HEK293T (cell line): ENCODE results near the gene TMEM209.

Experiments
- FOXK2 ChIP-seq: fragments of 450-650 bp; IDR thresholded peaks from 2 replicates; pipeline ENCODE4 v1.6.1; 2016; ENCODE audit warnings: mild to moderate bottlenecking
- FOXM1 ChIP-seq: fragments of 450-650 bp; IDR thresholded peaks from 2 replicates; pipeline ENCODE4 v1.6.1; 2017; ENCODE audit warnings: mild to moderate bottlenecking, borderline replicate concordance
- LEF1 ChIP-seq: fragments of 450-650 bp; IDR thresholded peaks from 2 replicates; pipeline ENCODE4 v1.6.1; 2017; ENCODE audit warnings: mild to moderate bottlenecking, borderline replicate concordance
- SUZ12 ChIP-seq: fragments of 450-650 bp; IDR thresholded peaks from 2 replicates; pipeline ENCODE4 v1.6.1; 2016; ENCODE audit warnings: mild to moderate bottlenecking
- TARDBP ChIP-seq: fragments of 450-650 bp; IDR thresholded peaks from 2 replicates; pipeline ENCODE4 v1.6.1; 2016
- ZNF384 ChIP-seq: fragments of 450-650 bp; IDR thresholded peaks from 2 replicates; pipeline ENCODE4 v1.6.1; 2016
- TF ChIP-seq, protein P1 (sequence below): fragments of 450-650 bp; IDR thresholded peaks from 2 replicates; pipeline ENCODE4 v1.6.1; 2016

DNA sequence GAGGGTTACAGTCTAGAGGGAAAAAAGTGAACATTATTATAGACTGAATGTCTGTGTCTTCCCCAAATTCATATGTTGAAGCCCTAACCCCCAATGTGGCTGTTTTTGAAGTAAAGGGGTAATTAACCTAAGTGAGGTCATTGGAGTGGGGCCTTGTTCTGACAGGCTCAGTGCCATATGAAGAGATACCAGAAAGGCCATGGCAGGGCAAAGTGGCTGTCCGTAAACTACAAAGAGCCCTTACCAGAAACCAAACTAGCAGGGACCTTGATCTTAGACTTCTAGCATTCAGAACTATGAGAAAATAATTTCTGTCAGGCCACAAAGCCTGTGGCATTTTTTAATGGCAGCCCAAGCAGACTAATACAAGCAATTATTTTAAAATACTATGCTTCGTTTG lies 8.7 kb downstream of the TMEM209 start:
- no peak for TF ChIP-seq FOXM1
- TF ChIP-seq ZNF384 = no peak
- TF ChIP-seq FOXK2 = no peak
- TF ChIP-seq, protein P1, sequence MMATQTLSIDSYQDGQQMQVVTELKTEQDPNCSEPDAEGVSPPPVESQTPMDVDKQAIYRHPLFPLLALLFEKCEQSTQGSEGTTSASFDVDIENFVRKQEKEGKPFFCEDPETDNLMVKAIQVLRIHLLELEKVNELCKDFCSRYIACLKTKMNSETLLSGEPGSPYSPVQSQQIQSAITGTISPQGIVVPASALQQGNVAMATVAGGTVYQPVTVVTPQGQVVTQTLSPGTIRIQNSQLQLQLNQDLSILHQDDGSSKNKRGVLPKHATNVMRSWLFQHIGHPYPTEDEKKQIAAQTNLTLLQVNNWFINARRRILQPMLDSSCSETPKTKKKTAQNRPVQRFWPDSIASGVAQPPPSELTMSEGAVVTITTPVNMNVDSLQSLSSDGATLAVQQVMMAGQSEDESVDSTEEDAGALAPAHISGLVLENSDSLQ = no peak
- TF ChIP-seq LEF1 = no peak
- no peak for TF ChIP-seq SUZ12
- TF ChIP-seq TARDBP = no peak
